Measurements from ENCODE around the gene MOV10. TPM values are rescaled to one million over a fixed set of nuclear protein-coding genes. Genes with fewer than 3 reads are reported as not detected.
"Not testable (repeated sequence)": the region's sequence is repeated elsewhere in the genome, so short reads cannot be mapped to it uniquely, and the experiment has no call there.

MOV10 gene
- total RNA-seq, 4 donors from 2014 or later: 12.3 to 24.1 (median 18.7) TPM

DNA sequence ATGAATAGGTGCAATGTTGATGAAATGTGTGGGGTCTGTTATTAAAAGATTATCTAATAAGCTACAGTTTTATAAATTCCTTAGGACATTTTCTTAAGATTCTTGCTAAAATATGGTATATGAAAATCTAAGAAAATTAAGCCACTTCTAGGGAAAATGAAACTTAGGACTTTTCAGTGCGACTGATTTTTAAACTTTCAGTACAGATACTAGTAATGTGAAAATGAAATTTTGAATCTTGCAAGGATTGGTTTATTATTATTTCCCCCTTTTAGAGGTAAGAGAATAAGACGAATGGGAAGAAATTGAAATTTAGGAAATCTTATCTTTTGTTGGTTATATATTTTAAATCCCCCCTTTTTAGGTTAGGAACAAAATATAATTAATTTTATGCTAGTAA, 38.4 kb upstream of the MOV10 start:
- H3K9me3 ChIP-seq: no peaks in the 10 kb centered on the region
- DNase-seq (ENCODE audit: extremely low spot score): no peak
- intact Hi-C loops (cut with DNase I): no loop called here
- H3K36me3 ChIP-seq: peaks cover 0 to 6% (median 2%) of the 10 kb centered on the region in 4 donors
- H3K4me1 ChIP-seq: peaks cover 33 to 65% (median 53%) of the 10 kb centered on the region in 4 donors
- H3K4me3 ChIP-seq: no peak overlapping the region
- TF ChIP-seq, protein P1, sequence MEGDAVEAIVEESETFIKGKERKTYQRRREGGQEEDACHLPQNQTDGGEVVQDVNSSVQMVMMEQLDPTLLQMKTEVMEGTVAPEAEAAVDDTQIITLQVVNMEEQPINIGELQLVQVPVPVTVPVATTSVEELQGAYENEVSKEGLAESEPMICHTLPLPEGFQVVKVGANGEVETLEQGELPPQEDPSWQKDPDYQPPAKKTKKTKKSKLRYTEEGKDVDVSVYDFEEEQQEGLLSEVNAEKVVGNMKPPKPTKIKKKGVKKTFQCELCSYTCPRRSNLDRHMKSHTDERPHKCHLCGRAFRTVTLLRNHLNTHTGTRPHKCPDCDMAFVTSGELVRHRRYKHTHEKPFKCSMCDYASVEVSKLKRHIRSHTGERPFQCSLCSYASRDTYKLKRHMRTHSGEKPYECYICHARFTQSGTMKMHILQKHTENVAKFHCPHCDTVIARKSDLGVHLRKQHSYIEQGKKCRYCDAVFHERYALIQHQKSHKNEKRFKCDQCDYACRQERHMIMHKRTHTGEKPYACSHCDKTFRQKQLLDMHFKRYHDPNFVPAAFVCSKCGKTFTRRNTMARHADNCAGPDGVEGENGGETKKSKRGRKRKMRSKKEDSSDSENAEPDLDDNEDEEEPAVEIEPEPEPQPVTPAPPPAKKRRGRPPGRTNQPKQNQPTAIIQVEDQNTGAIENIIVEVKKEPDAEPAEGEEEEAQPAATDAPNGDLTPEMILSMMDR (IDR thresholded peaks at IDR 0.05): no peak
- TF ChIP-seq POLR2AphosphoS5 (IDR thresholded peaks at IDR 0.05): no peak
- WGBS: 81% methylated on average over 2 of the region's 2 CpGs
- H3K27ac ChIP-seq (replicated peaks in 1 of 4): peak overlapping the region in 1 of 4 donors; percentile 12
- H3K27me3 ChIP-seq: no peaks in the 10 kb centered on the region

DNA sequence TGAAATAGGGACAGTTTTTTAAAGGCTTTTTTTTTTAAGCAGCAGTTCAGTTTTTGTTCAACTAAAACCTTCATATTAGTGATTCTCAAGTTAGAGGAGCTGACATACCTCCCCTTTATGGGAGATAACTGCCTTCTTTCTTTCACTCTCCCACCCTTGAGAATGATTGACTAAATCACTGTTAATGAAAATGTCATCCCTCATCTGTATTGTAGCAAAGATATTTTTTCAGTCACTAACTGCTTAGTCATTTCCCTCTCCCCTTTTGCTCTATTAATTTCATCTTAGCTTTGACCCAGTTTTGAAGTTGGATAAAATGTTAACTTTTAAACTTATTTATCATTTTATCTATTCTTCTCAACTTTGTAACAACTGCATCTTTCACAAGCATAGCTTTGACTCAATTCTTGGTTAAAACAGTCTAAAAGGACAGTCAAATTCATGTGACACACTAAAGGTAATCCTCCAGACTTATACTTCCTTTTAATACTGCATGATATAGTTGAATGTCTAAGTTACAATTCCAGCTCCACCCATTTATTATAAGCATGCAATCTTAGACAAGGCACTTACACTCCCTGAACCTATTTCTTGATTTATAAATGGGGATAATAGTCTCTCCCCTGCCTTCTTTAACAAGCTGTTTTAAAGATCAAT, 37.7 kb upstream of the MOV10 start:
- Histone ChIP-seq H3K27ac (replicated peaks in 1 of 4) (no peak overlapping the region), H3K4me1 (peaks cover 33 to 58% (median 53%) of the 10 kb centered on the region in 4 donors), H3K27me3 (no peaks in the 10 kb centered on the region), H3K9me3 (no peaks in the 10 kb centered on the region), H3K4me3 (no peak overlapping the region), H3K36me3 (peaks cover 0 to 3% (median under 1%) of the 10 kb centered on the region in 4 donors)
- intact Hi-C loops (cut with DNase I): no loop called here
- TF ChIP-seq POLR2A (IDR thresholded peaks at IDR 0.05; ENCODE audit: low read depth) (no peak), POLR2AphosphoS5 (IDR thresholded peaks at IDR 0.05) (no peak), EP300 (IDR thresholded peaks at IDR 0.05) (no peak)
- TF ChIP-seq, protein P1 (IDR thresholded peaks at IDR 0.05): no peak
- no peak for DNase-seq (ENCODE audit: extremely low spot score)

DNA sequence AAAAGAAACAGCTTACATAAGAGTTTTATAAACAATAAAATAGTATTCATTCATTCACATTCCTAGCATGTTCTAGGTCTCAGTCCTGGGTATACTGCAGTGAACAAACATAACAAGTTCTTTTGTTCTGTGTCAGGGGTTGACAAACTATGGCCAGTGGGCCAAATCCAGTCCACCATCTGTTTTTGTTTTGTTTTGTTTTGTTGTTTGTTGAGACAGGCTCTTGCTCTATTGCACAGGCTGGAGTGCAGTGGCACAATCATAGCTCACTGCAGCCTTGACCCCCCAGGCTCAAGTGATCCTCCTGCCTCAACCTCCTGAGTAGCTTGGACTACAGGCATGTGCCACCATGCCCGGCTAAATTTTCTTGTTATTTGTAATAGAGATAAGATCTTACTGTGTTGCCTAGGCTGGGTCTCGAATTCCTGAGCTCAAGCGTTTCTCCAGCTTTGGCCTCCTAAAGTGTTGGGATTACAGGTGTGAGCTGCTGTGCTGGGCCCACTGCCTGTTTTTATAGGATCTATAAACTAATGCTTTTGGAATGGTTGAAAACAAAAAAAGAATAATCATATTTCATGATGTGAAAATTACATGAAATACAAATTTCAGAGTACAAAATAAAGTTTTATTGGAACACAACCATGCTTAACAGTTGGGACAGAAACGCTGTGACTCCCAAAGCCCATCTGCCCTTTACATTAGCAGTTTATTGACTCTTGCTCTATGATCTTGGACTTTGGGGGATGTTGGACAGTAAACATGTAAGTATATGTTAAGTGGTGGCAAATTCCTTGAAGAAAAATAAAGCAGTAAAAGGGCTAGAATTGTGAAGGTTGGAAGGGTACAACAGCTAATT, 37.0 kb upstream of the MOV10 start:
- intact Hi-C loops (cut with DNase I): no loop called here
- Histone ChIP-seq H3K9me3 (no peaks in the 10 kb centered on the region), H3K4me1 (peaks cover 25 to 51% (median 47%) of the 10 kb centered on the region in 4 donors), H3K4me3 (no peak overlapping the region), H3K27me3 (no peaks in the 10 kb centered on the region), H3K36me3 (no peaks in the 10 kb centered on the region), H3K27ac (replicated peaks in 1 of 4) (no peak overlapping the region)
- no peak for DNase-seq (ENCODE audit: extremely low spot score)
- 94% methylated on average over 4 of the region's 4 CpGs for WGBS
- no peak for TF ChIP-seq POLR2AphosphoS5 (IDR thresholded peaks at IDR 0.05)
- TF ChIP-seq POLR2A (IDR thresholded peaks at IDR 0.05; ENCODE audit: low read depth): no peak
- TF ChIP-seq, protein P1 (IDR thresholded peaks at IDR 0.05): no peak
- TF ChIP-seq EP300 (IDR thresholded peaks at IDR 0.05): no peak

DNA sequence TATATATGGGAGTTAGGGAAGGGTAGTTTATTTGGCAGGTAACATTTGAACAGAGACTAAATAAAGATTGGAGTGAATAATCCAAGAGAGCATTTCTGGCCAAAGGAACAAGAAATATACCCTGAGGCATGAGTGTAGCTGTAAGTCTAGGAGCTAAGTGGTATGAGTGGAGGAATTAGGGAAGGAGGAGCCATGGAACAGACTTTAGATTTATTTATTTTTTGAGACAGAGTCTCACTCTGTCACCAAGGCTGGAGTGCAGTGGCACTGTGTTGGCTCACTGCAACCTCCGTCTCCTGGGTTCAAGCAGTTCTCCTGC, 36.4 kb upstream of the MOV10 start:
- Histone ChIP-seq H3K4me1 (peaks cover 25 to 50% (median 46%) of the 10 kb centered on the region in 4 donors), H3K4me3 (no peak overlapping the region), H3K9me3 (no peaks in the 10 kb centered on the region), H3K27ac (replicated peaks in 1 of 4) (no peak overlapping the region), H3K36me3 (no peaks in the 10 kb centered on the region), H3K27me3 (no peaks in the 10 kb centered on the region)
- 100% methylated on average over 1 of the region's 1 CpG for WGBS
- intact Hi-C loops (cut with DNase I): no loop called here
- TF ChIP-seq POLR2AphosphoS5 (IDR thresholded peaks at IDR 0.05): no peak
- no peak for TF ChIP-seq POLR2A (IDR thresholded peaks at IDR 0.05; ENCODE audit: low read depth)
- TF ChIP-seq, protein P1 (IDR thresholded peaks at IDR 0.05): no peak
- no peak for TF ChIP-seq EP300 (IDR thresholded peaks at IDR 0.05)
- DNase-seq (ENCODE audit: extremely low spot score): no peak

DNA sequence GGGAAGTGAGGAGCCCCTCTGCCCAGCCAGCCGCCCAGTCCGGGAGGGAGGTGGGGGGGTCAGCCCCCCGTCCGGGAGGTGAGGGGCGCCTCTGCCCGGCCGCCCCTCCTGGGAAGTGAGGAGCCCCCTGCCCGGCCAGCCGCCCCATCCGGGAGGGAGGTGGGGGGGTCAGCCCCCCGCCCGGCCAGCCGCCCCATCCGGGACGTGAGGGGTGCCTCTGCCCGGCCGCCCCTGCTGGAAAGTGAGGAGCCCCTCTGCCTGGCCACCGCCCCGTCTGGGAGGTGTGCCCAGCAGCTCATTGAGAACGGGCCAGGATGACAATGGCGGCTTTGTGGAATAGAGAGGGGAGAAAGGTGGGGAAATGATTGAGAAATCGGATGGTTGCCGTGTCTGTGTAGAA, 34.0 kb upstream of the MOV10 start:
- 76% methylated on average over 4 of the region's 23 CpGs for WGBS
- H3K27ac ChIP-seq (replicated peaks in 1 of 4); H3K27me3 ChIP-seq; DNase-seq (ENCODE audit: extremely low spot score); H3K4me3 ChIP-seq; H3K9me3 ChIP-seq; intact Hi-C loops (cut with DNase I): not testable (repeated sequence)
- Histone ChIP-seq H3K36me3 (peaks cover 0 to 12% (median 3%) of the 10 kb centered on the region in 4 donors), H3K4me1 (peaks cover 25 to 49% (median 41%) of the 10 kb centered on the region in 4 donors)
